ENCODE results near the gene TEX30.

GRCh38 chr13:102770435-102770834 lies 3.2 kb downstream of the TEX30 start:
- no peak for TF ChIP-seq POLR2A (IDR thresholded peaks at IDR 0.05; ENCODE audit: low read depth, low read length)
- TF ChIP-seq POLR2AphosphoS5 (IDR thresholded peaks at IDR 0.05; ENCODE audit: low read depth, low read length): no peak
- no peak for TF ChIP-seq TAF1 (IDR thresholded peaks at IDR 0.05; ENCODE audit: low read depth, low read length)
- no peak for TF ChIP-seq SPI1 (IDR thresholded peaks at IDR 0.05; ENCODE audit: low read depth, low read length)
